Renal pelvis (tissue), 4 donors: Measurements from ENCODE around the gene FMN1. TPM values are rescaled to one million over a fixed set of nuclear protein-coding genes. Genes with fewer than 3 reads are reported as not detected.

Experiments used
- DNase-seq: peaks from one replicate; pipeline ENCODE4 v3.0.0-alpha.2; 2013
- polyA plus RNA-seq, 3 donors: library from polyadenylated mRNA; unstranded; fragments of 120-200 nt; gene quantifications; one replicate each; pipeline ENCODE4 v1.2.1, GENCODE V29; 2013; ENCODE audit not compliant: insufficient read length in 3 of 3

FMN1 gene
- polyA plus RNA-seq, 3 donors, result 15.1 to 24.2 (median 19.5) TPM

GRCh38 chr15:32885713-32886112 is 308.8 kb downstream of the FMN1 start:
- DNase-seq, result no peak

- no peak for DNase-seq
Measured at GRCh38 chr15:32884146-32884545, 310.4 kb downstream of the FMN1 start.

GRCh38 chr15:32882955-32883354 is 311.6 kb downstream of the FMN1 start:
- no peak for DNase-seq

- DNase-seq, result no peak
Measured at GRCh38 chr15:32881528-32881927, 313.0 kb downstream of the FMN1 start.

- no peak for DNase-seq
Measured at GRCh38 chr15:32880642-32881041, 313.9 kb downstream of the FMN1 start.

- no peak for DNase-seq
Measured at GRCh38 chr15:32879980-32880379, 314.5 kb downstream of the FMN1 start.

GRCh38 chr15:32878869-32879805 is 315.4 kb downstream of the FMN1 start:
- peak; percentile 48 for DNase-seq

- DNase-seq, result no peak
Measured at GRCh38 chr15:32878342-32878741, 316.2 kb downstream of the FMN1 start.

GRCh38 chr15:32877252-32878019 is 317.1 kb downstream of the FMN1 start:
- DNase-seq, result no peak

GRCh38 chr15:32873284-32874114 is 321.0 kb downstream of the FMN1 start:
- DNase-seq, result no peak

- DNase-seq, result no peak
Measured at GRCh38 chr15:32872621-32873283, 321.8 kb downstream of the FMN1 start.

- no peak for DNase-seq
Measured at GRCh38 chr15:32871883-32872282, 322.6 kb downstream of the FMN1 start.

- DNase-seq, result no peak
Measured at GRCh38 chr15:32870240-32871033, 324.1 kb downstream of the FMN1 start.

GRCh38 chr15:32869776-32870175 is 324.7 kb downstream of the FMN1 start:
- DNase-seq, result no peak

GRCh38 chr15:32867313-32867626 is 327.2 kb downstream of the FMN1 start:
- DNase-seq, result no peak

GRCh38 chr15:32866454-32867312 is 327.8 kb downstream of the FMN1 start:
- no peak for DNase-seq

GRCh38 chr15:32864841-32865240 is 329.7 kb downstream of the FMN1 start:
- DNase-seq, result no peak

- no peak for DNase-seq
Measured at GRCh38 chr15:32864051-32864450, 330.5 kb downstream of the FMN1 start.

- peak; percentile 46 for DNase-seq
Measured at GRCh38 chr15:32861761-32862160, 332.8 kb downstream of the FMN1 start.

GRCh38 chr15:32861174-32861573 is 333.3 kb downstream of the FMN1 start:
- DNase-seq, result no peak
